Pulmonary artery endothelial cell (primary cell): Measurements from ENCODE around the gene CYP17A1. TPM values are rescaled to one million over a fixed set of nuclear protein-coding genes. Genes with fewer than 3 reads are reported as not detected.
"Not testable (repeated sequence)": the region's sequence is repeated elsewhere in the genome, so short reads cannot be mapped to it uniquely, and the experiment has no call there.

Experiments
- DNase-seq: peaks from one replicate; pipeline ENCODE4 v3.0.0-alpha.2; 2011; ENCODE audit warnings: low read depth, low spot score
- total RNA-seq: library from RNA; depleted of rRNA; stranded (reverse); fragments of >200 nt; gene quantifications from 2 replicates; pipeline ENCODE4 v1.2.3, GENCODE V29; 2014

The CYP17A1 gene
- total RNA-seq = not detected in 2 replicates

GRCh38 chr10:102837230-102837721, at the start of gene CYP17A1:
Gene CYP17A1 (minus strand): TSS chr10:102837413. CDS start chr10:102837361, 52 bp downstream.
- DNase-seq = no peak

- no peak for DNase-seq
Measured at GRCh38 chr10:102880256-102880655, 43.0 kb upstream of the CYP17A1 start.

GRCh38 chr10:102878629-102879028, 41.4 kb upstream of the CYP17A1 start:
- DNase-seq = no peak

- no peak for DNase-seq
Measured at GRCh38 chr10:102876747-102877153, 39.5 kb upstream of the CYP17A1 start.

- DNase-seq = no peak
Measured at GRCh38 chr10:102872163-102872562, 35.0 kb upstream of the CYP17A1 start.

- no peak for DNase-seq
Measured at GRCh38 chr10:102870221-102870620, 33.0 kb upstream of the CYP17A1 start.

GRCh38 chr10:102869258-102870198, 32.3 kb upstream of the CYP17A1 start, which contains the start of gene AS3MT:
Gene AS3MT (plus strand): TSS chr10:102869470. CDS start chr10:102869593, 123 bp downstream.
- no peak for DNase-seq

- DNase-seq = no peak
Measured at GRCh38 chr10:102868911-102869257, 31.7 kb upstream of the CYP17A1 start.

- no peak for DNase-seq
Measured at GRCh38 chr10:102865620-102866019, 28.4 kb upstream of the CYP17A1 start.

- DNase-seq = no peak
Measured at GRCh38 chr10:102863660-102864059, 26.4 kb upstream of the CYP17A1 start.

- DNase-seq = no peak
Measured at GRCh38 chr10:102859911-102860310, 22.7 kb upstream of the CYP17A1 start.

- no peak for DNase-seq
Measured at GRCh38 chr10:102856758-102857424, 19.7 kb upstream of the CYP17A1 start.

GRCh38 chr10:102855731-102856436, 18.7 kb upstream of the CYP17A1 start:
- DNase-seq = not testable (repeated sequence)

- not testable (repeated sequence) for DNase-seq
Measured at GRCh38 chr10:102853237-102853636, 16.0 kb upstream of the CYP17A1 start.

- DNase-seq = no peak
Measured at GRCh38 chr10:102850025-102850518, 12.9 kb upstream of the CYP17A1 start.

- DNase-seq = no peak
Measured at GRCh38 chr10:102845352-102845902, 8.2 kb upstream of the CYP17A1 start.

- not testable (repeated sequence) for DNase-seq
Measured at GRCh38 chr10:102844190-102844776, 7.1 kb upstream of the CYP17A1 start.

GRCh38 chr10:102843139-102843538, 5.9 kb upstream of the CYP17A1 start:
- not testable (repeated sequence) for DNase-seq

- DNase-seq = no peak
Measured at GRCh38 chr10:102841827-102842345, 4.7 kb upstream of the CYP17A1 start.

GRCh38 chr10:102838276-102838927, 1.2 kb upstream of the CYP17A1 start:
- DNase-seq = not testable (repeated sequence)
